Measurements from ENCODE around the gene SHKBP1.

DNA sequence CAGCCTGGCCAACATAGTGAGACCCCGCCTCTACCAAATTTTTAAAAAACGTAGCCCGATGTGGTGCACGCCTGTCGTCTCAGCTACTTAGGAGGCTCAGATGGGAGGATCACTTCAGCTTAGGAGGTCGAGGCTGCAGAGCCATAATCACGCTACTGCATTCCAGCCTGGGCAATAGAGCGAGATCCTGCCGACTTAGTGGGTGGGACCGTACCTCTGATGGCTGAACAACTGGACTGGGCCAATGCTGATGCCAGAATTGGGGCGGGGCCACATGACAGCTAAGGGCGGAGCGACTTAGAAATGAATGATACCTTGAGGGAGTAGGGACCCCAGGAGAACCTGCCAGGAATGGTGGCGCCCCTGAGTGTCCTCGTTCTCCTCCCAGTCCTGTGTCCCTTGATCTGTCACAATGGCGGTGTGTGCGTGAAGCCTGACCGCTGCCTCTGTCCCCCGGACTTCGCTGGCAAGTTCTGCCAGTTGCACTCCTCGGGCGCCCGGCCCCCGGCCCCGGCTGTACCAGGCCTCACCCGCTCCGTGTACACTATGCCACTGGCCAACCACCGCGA is 28.1 kb downstream of the SHKBP1 start:
- no peak for TF ChIP-seq EZH2phosphoT487 (IDR thresholded peaks at IDR 0.05; ENCODE audit: low read depth)
- TF ChIP-seq, protein P1, sequence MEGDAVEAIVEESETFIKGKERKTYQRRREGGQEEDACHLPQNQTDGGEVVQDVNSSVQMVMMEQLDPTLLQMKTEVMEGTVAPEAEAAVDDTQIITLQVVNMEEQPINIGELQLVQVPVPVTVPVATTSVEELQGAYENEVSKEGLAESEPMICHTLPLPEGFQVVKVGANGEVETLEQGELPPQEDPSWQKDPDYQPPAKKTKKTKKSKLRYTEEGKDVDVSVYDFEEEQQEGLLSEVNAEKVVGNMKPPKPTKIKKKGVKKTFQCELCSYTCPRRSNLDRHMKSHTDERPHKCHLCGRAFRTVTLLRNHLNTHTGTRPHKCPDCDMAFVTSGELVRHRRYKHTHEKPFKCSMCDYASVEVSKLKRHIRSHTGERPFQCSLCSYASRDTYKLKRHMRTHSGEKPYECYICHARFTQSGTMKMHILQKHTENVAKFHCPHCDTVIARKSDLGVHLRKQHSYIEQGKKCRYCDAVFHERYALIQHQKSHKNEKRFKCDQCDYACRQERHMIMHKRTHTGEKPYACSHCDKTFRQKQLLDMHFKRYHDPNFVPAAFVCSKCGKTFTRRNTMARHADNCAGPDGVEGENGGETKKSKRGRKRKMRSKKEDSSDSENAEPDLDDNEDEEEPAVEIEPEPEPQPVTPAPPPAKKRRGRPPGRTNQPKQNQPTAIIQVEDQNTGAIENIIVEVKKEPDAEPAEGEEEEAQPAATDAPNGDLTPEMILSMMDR (IDR thresholded peaks at IDR 0.05; ENCODE audit: low read depth, low read length), result no peak

Data from OCI-LY3 (cell line).